ENCODE results near the gene MVP. TPM values are rescaled to one million over a fixed set of nuclear protein-coding genes. Genes with fewer than 3 reads are reported as not detected.
"Not testable (repeated sequence)": the region's sequence is repeated elsewhere in the genome, so short reads cannot be mapped to it uniquely, and the experiment has no call there.

MVP gene
- total RNA-seq, 1 donor from 2014 or later, result 13.1 TPM

DNA sequence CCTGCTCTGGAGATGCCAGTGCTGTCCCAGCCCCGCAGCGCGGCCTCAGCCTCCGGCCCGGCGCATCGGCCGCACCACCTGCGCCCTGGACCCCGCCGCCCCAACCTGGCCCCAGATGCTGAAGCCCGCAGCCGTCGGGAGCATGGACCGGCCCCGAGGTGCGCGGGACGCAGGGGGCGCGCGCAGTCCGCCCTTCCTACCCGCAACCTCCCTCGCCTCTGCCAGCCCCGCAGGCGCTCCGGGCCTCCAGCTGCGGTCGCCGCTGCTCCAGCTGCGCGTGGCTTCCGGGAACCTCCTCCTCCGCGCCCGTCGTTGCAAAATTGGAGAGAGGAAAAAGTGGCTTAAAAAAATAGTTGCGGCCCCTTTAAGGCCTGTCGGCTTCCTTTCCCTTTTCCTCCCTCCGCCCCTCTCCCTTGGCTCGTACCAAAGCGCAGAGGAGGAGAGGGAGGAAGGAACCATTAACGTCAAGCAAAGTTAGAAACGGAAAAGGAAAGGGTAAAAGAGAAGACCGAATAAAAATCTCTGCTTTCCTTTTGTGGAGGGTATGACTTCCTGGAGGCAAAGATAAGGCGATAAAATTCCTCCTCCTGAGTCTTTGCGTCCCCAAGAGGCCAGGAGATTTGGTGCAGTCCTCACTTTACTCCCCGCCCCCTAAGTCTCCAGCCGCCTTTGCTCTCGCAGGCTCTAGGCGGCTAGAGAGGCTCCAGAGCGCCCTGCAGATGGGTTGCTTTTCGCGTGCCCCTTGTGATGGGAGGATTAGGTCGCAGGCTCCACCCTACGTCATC lies 42.8 kb downstream of the MVP start, which contains the start of gene CDIPT:
Gene CDIPT (minus strand): TSS at position 343 of the 785 bp plus-strand sequence. CDS start 369 bp downstream, outside the sequence.
- DNase-seq (ENCODE audit: low spot score in 2 of 2, unreplicated experiment in 2 of 2), result peak; percentile 73 to 84
- Mint-ChIP-seq H3K4me3 (peak within 1 kb of the TSS; percentile 94), H3K27me3 (ENCODE audit: low read depth) (no peaks in the 10 kb centered on the region), H3K36me3 (peaks cover 11% of the 10 kb centered on the region), H3K4me1 (peaks cover 9% of the 10 kb centered on the region), H3K9me3 (no peaks in the 10 kb centered on the region), H3K27ac (peak within 1 kb of the TSS; percentile 100)
- TF ChIP-seq, protein P1, sequence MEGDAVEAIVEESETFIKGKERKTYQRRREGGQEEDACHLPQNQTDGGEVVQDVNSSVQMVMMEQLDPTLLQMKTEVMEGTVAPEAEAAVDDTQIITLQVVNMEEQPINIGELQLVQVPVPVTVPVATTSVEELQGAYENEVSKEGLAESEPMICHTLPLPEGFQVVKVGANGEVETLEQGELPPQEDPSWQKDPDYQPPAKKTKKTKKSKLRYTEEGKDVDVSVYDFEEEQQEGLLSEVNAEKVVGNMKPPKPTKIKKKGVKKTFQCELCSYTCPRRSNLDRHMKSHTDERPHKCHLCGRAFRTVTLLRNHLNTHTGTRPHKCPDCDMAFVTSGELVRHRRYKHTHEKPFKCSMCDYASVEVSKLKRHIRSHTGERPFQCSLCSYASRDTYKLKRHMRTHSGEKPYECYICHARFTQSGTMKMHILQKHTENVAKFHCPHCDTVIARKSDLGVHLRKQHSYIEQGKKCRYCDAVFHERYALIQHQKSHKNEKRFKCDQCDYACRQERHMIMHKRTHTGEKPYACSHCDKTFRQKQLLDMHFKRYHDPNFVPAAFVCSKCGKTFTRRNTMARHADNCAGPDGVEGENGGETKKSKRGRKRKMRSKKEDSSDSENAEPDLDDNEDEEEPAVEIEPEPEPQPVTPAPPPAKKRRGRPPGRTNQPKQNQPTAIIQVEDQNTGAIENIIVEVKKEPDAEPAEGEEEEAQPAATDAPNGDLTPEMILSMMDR (IDR thresholded peaks at IDR 0.05; ENCODE audit: unreplicated experiment), result no peak

DNA sequence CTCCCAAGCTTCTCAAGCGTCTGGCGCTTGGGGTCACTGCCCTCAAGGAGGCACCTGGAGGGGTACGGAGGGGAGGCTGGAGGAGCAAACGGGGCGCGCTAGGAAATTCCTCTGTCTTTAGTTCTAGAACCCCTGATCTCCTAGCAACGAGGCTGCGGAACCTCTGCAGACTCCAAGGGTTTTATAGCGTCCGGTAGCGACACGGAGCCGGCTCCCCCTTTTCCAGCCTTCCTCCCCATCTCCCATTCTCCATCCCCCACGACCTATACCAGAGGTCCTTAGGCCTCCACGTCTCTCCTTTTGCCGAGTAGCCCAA lies 43.4 kb downstream of the MVP start:
- DNase-seq (ENCODE audit: low spot score in 2 of 2, unreplicated experiment in 2 of 2), result no peak
- H3K27ac Mint-ChIP-seq, result peak overlapping the region; percentile 100
- peaks cover 7% of the 10 kb centered on the region for H3K36me3 Mint-ChIP-seq
- no peaks in the 10 kb centered on the region for H3K9me3 Mint-ChIP-seq
- H3K27me3 Mint-ChIP-seq (ENCODE audit: low read depth), result no peaks in the 10 kb centered on the region
- peak overlapping the region; percentile 94 for H3K4me3 Mint-ChIP-seq
- TF ChIP-seq, protein P1 (IDR thresholded peaks at IDR 0.05; ENCODE audit: unreplicated experiment), result no peak
- H3K4me1 Mint-ChIP-seq, result peaks cover 9% of the 10 kb centered on the region

DNA sequence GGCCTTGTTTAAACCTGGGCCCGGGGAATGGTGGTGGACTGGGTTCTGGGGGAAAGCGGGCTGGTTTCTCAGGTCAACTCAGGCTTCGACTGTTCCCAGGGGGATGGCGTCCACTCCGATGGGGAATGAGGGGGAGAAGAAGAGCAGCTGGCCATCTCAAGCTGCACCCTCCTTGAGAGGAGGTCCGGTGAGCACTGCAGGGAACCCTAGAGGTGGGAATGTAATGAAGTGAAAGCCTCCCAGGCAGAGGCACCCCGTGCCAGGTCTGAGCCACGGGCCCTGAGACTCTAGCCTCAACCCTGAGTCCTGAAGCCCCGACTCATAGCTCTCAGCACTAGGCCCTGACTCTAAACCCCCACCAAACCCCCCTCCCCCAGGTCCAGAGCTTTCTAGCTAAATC lies 43.9 kb downstream of the MVP start:
- H3K27ac Mint-ChIP-seq, result no peak overlapping the region
- H3K9me3 Mint-ChIP-seq, result no peaks in the 10 kb centered on the region
- no peak overlapping the region for H3K4me3 Mint-ChIP-seq
- peaks cover 5% of the 10 kb centered on the region for H3K36me3 Mint-ChIP-seq
- H3K4me1 Mint-ChIP-seq, result peaks cover 9% of the 10 kb centered on the region
- H3K27me3 Mint-ChIP-seq (ENCODE audit: low read depth), result no peaks in the 10 kb centered on the region
- DNase-seq (ENCODE audit: low spot score in 2 of 2, unreplicated experiment in 2 of 2), result no peak
- TF ChIP-seq, protein P1 (IDR thresholded peaks at IDR 0.05; ENCODE audit: unreplicated experiment), result no peak

DNA sequence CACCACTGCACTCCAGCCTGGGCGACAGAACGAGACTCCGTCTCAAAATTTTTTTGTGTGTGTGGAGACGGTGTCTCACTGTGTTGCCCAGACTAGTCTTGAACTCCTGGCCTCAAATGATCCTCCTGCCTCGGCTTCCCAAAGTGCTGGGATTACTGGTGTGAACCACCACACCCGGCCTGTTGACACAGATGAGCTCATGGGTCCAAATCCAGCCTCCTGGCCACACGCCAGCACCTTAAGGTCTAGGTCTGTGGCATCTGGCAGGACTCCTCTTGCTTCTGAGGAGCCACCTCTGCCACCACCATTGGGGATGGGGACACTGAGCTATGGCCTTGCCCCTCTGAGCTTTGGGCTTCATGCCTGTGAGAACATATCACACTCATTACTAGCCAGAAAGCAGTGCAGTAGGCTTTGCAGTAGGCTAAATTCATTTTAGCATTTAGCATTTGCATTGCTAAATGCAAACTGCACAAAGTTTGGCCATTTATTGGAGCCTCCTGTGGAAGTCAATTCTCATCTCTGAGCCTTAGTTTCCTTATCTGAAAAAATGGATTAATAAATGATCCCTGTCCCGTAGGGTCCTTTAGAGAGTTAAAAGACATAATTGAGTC lies 48.2 kb downstream of the MVP start:
- peaks cover 2% of the 10 kb centered on the region for H3K36me3 Mint-ChIP-seq
- H3K9me3 Mint-ChIP-seq, result no peaks in the 10 kb centered on the region
- H3K4me1 Mint-ChIP-seq, result peaks cover under 1% of the 10 kb centered on the region
- TF ChIP-seq, protein P1 (IDR thresholded peaks at IDR 0.05; ENCODE audit: unreplicated experiment), result no peak
- DNase-seq (ENCODE audit: low spot score in 2 of 2, unreplicated experiment in 2 of 2), result no peak
- no peak overlapping the region for H3K27ac Mint-ChIP-seq
- no peak overlapping the region for H3K4me3 Mint-ChIP-seq
- H3K27me3 Mint-ChIP-seq (ENCODE audit: low read depth), result no peaks in the 10 kb centered on the region

DNA sequence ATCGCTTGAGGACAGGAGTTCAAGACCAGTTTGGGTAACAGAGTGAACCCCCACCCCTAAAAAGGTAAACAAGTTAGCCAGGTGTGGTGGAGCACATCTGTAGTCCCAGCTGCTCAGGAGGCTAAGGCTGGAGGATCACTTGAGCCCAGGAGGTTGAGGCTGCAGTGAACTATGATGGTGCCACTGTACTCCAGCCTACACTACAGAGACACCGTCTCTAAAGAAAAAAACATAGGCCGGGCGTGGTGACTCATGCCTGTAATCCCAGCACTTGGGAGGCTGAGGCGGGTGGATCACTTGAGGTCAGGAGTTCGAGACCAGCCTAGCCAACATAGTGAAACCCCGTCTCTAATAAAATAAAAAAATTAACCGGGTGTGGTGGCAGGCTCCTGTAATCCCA lies 48.8 kb downstream of the MVP start:
- H3K27me3 Mint-ChIP-seq (ENCODE audit: low read depth); H3K36me3 Mint-ChIP-seq; DNase-seq (ENCODE audit: low spot score in 2 of 2, unreplicated experiment in 2 of 2); H3K4me1 Mint-ChIP-seq; H3K4me3 Mint-ChIP-seq; H3K9me3 Mint-ChIP-seq; H3K27ac Mint-ChIP-seq: not testable (repeated sequence)

DNA sequence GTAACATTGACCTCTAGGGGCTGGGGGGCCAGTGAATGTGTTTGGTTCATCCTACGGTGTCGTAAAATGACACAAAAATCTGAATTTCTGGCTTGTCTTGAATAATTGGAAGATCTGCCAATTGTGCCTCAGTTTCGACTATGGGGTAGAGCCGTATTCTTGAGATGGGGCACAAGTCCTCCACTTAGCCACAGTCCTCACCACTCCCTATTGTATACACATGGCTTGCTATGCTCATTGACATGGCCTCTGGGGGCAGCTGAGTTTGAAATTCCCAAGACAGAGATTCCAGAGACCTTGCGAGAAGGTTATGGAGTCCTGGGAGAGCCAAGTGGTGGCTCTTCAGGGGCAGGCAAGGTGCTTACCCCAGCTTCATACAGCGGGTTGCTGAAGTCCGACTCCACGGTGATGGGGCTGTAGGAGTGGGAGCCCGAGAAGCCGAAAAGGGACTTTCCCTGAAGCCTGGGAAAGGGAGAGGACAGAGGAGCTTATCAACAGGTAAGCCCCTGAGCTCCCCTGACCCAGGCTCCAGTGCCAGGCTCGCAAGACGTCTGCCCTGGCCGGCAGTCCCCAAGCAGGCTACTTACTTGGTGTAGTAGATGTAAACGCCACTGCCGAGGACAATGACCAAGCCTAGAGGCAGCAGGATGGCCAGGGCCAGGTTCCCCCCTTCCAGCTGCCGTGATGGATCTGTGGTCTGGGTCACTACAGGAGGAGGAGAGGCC lies 51.7 kb downstream of the MVP start:
- H3K27ac Mint-ChIP-seq, result no peak overlapping the region
- H3K4me1 Mint-ChIP-seq, result no peaks in the 10 kb centered on the region
- H3K9me3 Mint-ChIP-seq, result no peaks in the 10 kb centered on the region
- DNase-seq (ENCODE audit: low spot score in 2 of 2, unreplicated experiment in 2 of 2), result no peak
- TF ChIP-seq, protein P1 (IDR thresholded peaks at IDR 0.05; ENCODE audit: unreplicated experiment), result no peak
- peaks cover 2% of the 10 kb centered on the region for H3K36me3 Mint-ChIP-seq
- H3K27me3 Mint-ChIP-seq (ENCODE audit: low read depth), result peaks cover 27% of the 10 kb centered on the region
- no peak overlapping the region for H3K4me3 Mint-ChIP-seq

Measured in mesothelial cell of epicardium (in vitro differentiated cells).